HG03342 (cell line): Measurements from ENCODE around the gene KIFC3.
"Not testable (repeated sequence)": the region's sequence is repeated elsewhere in the genome, so short reads cannot be mapped to it uniquely, and the experiment has no call there.

Experiments
- ATAC-seq: cut with Tn5 transposase; IDR thresholded peaks from one replicate; pipeline ENCODE4 v1.9.1; 2021; ENCODE audit warnings: mild to moderate bottlenecking, moderate library complexity; ENCODE audit not compliant: unreplicated experiment

Gene KIFC3

DNA sequence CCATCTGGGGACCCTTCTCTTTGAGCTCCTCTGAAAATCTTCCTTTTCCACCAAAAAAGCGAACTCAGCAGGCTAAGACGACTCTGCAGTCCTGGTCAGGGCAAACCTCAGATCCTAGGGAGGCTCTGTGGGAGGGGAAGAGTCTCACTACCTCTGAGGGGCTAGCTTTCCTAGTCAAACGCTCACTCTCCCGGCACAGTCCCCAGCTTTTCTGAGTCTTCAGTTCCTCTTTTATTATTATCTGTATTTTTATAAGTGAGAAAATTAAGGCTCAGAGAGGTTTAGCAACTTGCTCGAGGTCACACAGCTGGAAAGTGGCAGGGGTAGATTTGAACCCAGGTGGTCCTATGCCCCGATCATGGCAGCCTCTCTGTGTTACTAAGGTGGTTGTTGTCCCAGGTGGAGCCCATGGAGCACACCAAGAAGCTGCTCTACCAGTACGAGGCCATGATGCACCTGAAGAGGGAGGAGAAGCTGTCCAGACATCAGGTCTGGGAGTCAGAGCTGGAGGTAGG lies 75.8 kb downstream of the KIFC3 start:
- no peak for ATAC-seq

DNA sequence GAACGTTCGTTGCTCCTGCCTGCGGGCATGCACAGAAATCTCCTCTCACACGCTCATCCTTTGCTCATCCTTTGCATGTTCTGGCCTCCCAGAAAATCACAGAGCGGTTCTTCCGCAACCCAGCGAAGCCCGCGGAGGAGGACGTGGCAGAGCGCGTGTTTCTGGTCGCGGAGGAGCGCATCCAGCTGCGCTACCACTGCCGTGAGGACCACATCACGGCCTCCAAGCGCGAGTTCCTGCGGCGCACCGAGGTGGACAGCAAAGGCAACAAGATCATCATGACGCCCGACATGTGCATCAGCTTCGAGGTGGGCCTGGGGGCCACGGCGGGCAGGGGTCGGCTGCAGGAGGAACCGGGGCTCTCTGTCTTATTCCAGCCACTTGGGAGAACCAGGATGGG lies 76.3 kb downstream of the KIFC3 start:
- no peak for ATAC-seq

DNA sequence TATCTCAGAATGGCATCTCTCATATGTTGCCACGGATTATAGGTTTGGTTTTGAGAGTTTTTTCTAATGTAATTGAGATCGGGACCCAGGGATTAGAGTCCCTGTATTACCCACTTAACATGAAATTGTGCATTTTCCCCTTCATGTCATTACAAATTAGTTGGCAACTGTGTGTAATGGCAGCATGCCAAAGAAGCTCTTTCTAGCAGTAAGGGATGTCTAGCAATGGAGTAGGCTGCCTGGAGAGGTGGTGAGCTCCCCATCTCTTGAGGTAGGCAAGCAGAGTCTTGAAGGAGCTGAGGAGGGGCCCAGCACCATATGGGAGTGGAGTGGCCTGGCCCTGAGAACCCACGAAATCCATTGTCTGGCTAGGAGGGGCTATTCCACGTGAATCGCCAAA lies 76.7 kb downstream of the KIFC3 start:
- ATAC-seq: no peak

- no peak for ATAC-seq
These were observed 77.1 kb downstream of the KIFC3 start for GRCh38 chr16:57725151-57725550.

DNA sequence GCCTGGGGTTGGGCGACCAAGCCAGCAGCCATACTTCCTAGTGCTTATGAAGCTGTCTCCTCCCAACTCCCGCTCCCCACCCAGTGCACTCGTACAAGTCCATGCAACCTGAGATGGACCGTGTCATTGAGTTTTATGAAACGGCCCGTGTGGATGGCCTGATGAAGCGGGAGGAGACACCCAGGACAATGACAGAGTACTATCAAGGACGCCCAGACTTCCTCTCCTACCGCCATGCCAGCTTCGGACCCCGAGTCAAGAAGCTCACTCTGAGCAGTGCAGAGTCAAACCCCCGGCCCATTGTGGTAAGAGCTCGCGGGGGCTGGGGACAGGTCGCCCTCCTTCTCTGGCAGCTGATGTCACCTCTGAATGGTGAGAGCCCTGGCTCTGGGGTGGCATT lies 77.8 kb downstream of the KIFC3 start:
- no peak for ATAC-seq

GRCh38 chr16:57723170-57723569 lies 79.1 kb downstream of the KIFC3 start:
- ATAC-seq: no peak

DNA sequence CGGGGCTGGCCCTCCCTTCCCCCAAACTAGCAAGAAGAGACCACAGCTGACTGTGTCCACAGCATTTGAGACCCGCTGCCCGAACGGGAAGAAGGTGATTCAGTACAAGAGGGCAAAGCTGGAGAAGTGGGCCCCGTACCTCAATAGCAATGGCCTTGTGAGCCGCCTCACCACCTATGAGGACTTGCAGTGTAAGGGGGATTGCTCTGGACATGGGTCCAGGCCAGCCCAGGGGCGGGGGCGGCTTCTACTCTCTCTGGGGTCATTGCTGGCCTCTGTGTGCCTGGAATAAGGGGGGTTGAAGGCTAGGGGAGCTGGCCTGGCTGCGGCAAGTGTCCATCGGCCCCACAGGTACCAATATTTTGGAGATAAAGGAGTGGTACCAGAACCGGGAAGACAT lies 79.6 kb downstream of the KIFC3 start:
- no peak for ATAC-seq

GRCh38 chr16:57722210-57722499 lies 80.1 kb downstream of the KIFC3 start:
- no peak for ATAC-seq

DNA sequence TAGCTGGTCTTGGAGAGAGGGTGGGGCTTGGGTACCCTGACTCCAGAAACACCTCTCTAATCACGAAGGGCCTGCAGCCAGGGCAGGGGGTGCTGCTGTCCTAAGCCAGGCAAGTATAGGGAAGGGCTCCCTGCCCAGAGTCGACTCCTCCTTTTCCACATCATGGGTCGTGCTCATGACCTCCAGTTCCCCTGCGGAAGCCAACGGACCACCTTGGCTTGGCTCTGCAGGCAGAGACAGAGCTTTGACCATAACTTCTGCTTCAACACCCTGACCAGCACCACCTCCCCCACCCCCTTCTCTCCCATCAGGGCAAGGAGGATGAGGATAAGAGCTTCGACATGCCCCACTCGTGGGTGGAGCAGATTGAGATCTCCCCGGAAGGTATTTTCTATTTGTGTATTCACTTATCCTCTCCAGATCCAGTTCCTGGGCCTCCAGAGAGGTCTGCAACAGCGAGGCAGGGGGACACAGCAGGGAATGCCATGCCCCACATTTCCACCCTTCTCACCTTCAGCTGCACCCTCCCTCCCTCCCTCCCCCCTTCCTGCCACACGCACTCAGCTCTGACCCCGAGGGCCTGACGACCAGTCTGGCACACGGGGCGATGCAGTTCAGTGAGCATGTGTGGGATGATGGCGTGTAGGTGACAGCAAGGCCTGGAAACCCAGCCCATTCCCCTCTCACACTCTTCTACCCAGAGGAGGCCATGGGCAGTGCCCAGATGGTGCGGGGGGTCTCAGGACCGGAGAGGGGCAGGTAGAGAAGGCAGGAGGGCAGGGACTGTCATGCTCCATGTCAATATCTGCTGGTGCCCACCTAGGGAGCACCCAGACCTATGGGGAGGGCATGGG lies 80.7 kb downstream of the KIFC3 start:
- ATAC-seq: no peak

- ATAC-seq: no peak
These were observed 82.1 kb downstream of the KIFC3 start for GRCh38 chr16:57720142-57720575.

- ATAC-seq: no peak
These were observed 88.2 kb downstream of the KIFC3 start for GRCh38 chr16:57714047-57714446.

- no peak for ATAC-seq
These were observed 88.7 kb downstream of the KIFC3 start for GRCh38 chr16:57713596-57713995.

- not testable (repeated sequence) for ATAC-seq
These were observed 89.7 kb downstream of the KIFC3 start for GRCh38 chr16:57712569-57712968.

DNA sequence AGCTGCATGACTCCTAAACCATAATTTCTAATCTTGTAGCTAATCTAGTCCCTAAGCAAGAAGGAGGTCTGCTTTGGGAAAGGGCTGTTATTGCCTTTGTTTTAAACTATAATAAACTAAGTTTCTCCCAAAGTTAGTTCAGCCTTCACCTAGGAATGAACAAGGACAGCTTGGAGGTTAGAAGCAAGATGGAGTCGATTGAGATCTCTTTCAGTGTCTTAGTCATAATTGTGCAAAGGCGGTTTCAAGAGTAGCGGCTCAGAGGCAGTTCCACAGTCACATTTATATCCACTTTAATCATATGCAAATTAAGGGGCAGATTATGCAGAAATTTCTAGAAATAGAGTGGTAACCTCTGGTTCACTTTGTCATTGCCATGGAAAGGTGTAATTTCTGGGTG lies 90.3 kb downstream of the KIFC3 start:
- ATAC-seq: no peak

GRCh38 chr16:57711346-57711745 lies 90.9 kb downstream of the KIFC3 start:
- ATAC-seq: no peak

DNA sequence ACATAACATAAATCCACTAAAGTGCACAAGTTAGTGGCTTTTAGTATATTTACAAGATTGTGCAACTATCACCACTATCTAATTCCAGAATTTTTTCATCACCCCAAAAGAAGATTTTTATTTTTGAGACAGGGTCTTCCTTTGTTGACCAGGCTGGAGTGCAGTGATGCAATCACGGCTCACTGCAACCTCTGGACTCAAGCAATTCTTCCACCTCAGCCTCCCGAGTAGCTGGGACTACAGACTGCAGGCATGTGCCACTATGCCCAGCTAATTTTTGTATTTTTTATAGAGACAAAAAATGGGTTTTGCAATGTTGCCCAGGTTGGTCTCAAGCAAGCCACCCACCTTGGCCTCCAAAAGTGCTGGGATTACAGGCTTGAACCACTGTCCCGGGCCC lies 92.6 kb downstream of the KIFC3 start:
- no peak for ATAC-seq
